MCF 10A (cell line): ENCODE results near the gene DUS1L. TPM values are rescaled to one million over a fixed set of nuclear protein-coding genes. Genes with fewer than 3 reads are reported as not detected.

Source experiments
- BruUV-seq: library from RNA; stranded (reverse); fragments of 400-500 nt; replicated peaks from 2 replicates; lab custom pipeline; 2021; lab: Mats Ljungman, UMichigan
- CTCF ChIA-PET: fragments of 300-600 bp; sonication (Branson Sonifier 250); formaldehyde crosslinking; extraction: SDS; loops from one replicate; lab custom pipeline; 2021; ENCODE audit warnings: antibody characterized with exemption, inconsistent platforms; lab: Yijun Ruan, JAX
- POLR2A ChIA-PET: fragments of 300-600, 350-650 bp; sonication (Branson Sonifier 250); formaldehyde crosslinking; extraction: SDS; loops from one replicate; lab custom pipeline; 2020; ENCODE audit warnings: antibody characterized with exemption, inconsistent platforms; lab: Yijun Ruan, JAX
- DNase-seq: peaks from one replicate; pipeline ENCODE4 v3.0.0-alpha.2; 2018; ENCODE audit not compliant: unreplicated experiment
- H3K27ac Mint-ChIP-seq: one replicate; pipeline ENCODE4 v1.8.0; 2022; ENCODE audit warnings: mild to moderate bottlenecking, low read depth, mixed read lengths; ENCODE audit not compliant: unreplicated experiment
- H3K27me3 Mint-ChIP-seq: one replicate; pipeline ENCODE4 v1.8.0; 2022; ENCODE audit warnings: mixed read lengths; ENCODE audit not compliant: insufficient read depth, unreplicated experiment
- H3K36me3 Mint-ChIP-seq: one replicate; pipeline ENCODE4 v1.8.0; 2022; ENCODE audit warnings: mild to moderate bottlenecking, moderate library complexity, mixed read lengths; ENCODE audit not compliant: insufficient read depth, unreplicated experiment
- H3K4me1 Mint-ChIP-seq: one replicate; pipeline ENCODE4 v1.8.0; 2022; ENCODE audit warnings: mixed read lengths; ENCODE audit not compliant: insufficient read depth, unreplicated experiment
- H3K4me3 Mint-ChIP-seq: one replicate; pipeline ENCODE4 v1.8.0; 2022; ENCODE audit warnings: mild to moderate bottlenecking, moderate library complexity, mixed read lengths; ENCODE audit not compliant: unreplicated experiment
- H3K9me3 Mint-ChIP-seq: one replicate; pipeline ENCODE4 v1.8.0; 2022; ENCODE audit warnings: mixed read lengths; ENCODE audit not compliant: unreplicated experiment
- CTCF ChIP-seq: fragments of 200-600 bp; IDR thresholded peaks from one replicate; pipeline ENCODE4 v1.8.0; 2022; ENCODE audit warnings: antibody characterized with exemption, mild to moderate bottlenecking; ENCODE audit not compliant: unreplicated experiment
- intact Hi-C: fragments of 100-400 bp; cut with micrococcal nuclease; formaldehyde crosslinking; loops from 2 replicates; pipeline ENCODE4 v1.14.1; 2022
- total RNA-seq: library from RNA; stranded (reverse); gene quantifications from 2 replicates; pipeline ENCODE4 v1.2.3, GENCODE V29; 2022

DUS1L gene
- total RNA-seq, 1 experiment from 2014 or later: 116 TPM

GRCh38 chr17:82056729-82057621 lies 8.6 kb downstream of the DUS1L start:
- ChIA-PET POLR2A (interaction anchor here (0.6 to 2.1 kb wide), 2 partner anchors 19 to 20 kb away, joined by 3 to 10 read pairs; partner anchors contain the start of gene DCXR), CTCF (interaction anchor here (0.6 kb wide), 1 partner anchor 301 kb away, joined by 3 read pairs; no protein-coding TSS in a partner anchor)
- BruUV-seq: TSS peak; percentile 63
- Mint-ChIP-seq H3K4me1 (no peaks in the 10 kb centered on the region), H3K27me3 (no peaks in the 10 kb centered on the region), H3K27ac (no peak overlapping the region), H3K9me3 (no peaks in the 10 kb centered on the region), H3K36me3 (peaks cover 53% of the 10 kb centered on the region), H3K4me3 (no peak overlapping the region)
- DNase-seq: no peak
- intact Hi-C loops: no loop called here
- no peak for TF ChIP-seq CTCF

- no peaks in the 10 kb centered on the region for H3K4me1 Mint-ChIP-seq
- H3K27me3 Mint-ChIP-seq: no peaks in the 10 kb centered on the region
- POLR2A ChIA-PET: interaction anchor here (2.1 kb wide), 1 partner anchor 18 kb away, joined by 10 read pairs; the partner anchor contains the start of gene DCXR
- intact Hi-C loops: no loop called here
- peaks cover 49% of the 10 kb centered on the region for H3K36me3 Mint-ChIP-seq
- BruUV-seq: no TSS peak
- H3K27ac Mint-ChIP-seq: no peak overlapping the region
- TF ChIP-seq CTCF: no peak
- H3K9me3 Mint-ChIP-seq: no peaks in the 10 kb centered on the region
- no peak overlapping the region for H3K4me3 Mint-ChIP-seq
- no peak for DNase-seq
- CTCF ChIA-PET: interaction anchor here (0.6 to 1.3 kb wide), 3 partner anchors 18 to 302 kb away, joined by 3 to 4 read pairs (median 3); partner anchors contain the start of gene DCXR
Observed at GRCh38 chr17:82055965-82056728, 9.5 kb downstream of the DUS1L start.

GRCh38 chr17:82055023-82055964 lies 10.3 kb downstream of the DUS1L start:
- BruUV-seq: no TSS peak

More at GRCh38 chr17:82055023-82055964, 10.3 kb downstream of the DUS1L start:
- intact Hi-C loops: no loop called here
- no peak for DNase-seq
- Mint-ChIP-seq H3K9me3 (no peaks in the 10 kb centered on the region), H3K36me3 (peaks cover 41% of the 10 kb centered on the region), H3K4me1 (no peaks in the 10 kb centered on the region), H3K4me3 (no peak overlapping the region), H3K27me3 (no peaks in the 10 kb centered on the region), H3K27ac (no peak overlapping the region)
- CTCF ChIA-PET: interaction anchor here (0.9 to 1.3 kb wide), 2 partner anchors 18 to 25 kb away, joined by 3 to 4 read pairs; partner anchors contain the start of gene DCXR
- TF ChIP-seq CTCF: no peak
- POLR2A ChIA-PET: interaction anchor here (1.6 to 2.2 kb wide), 3 partner anchors 11 to 22 kb away, joined by 4 to 9 read pairs (median 6); partner anchors contain the start of genes DCXR and DUS1L
